ENCODE results near the gene HSPA1L. TPM values are rescaled to one million over a fixed set of nuclear protein-coding genes. Genes with fewer than 3 reads are reported as not detected.

HSPA1L gene
- total and polyA plus RNA-seq, 2 experiments from 2014 or later = 0.44 to 0.83 TPM

- TF ChIP-seq ZNF462 (CRISPR knock-in tag; IDR thresholded peaks at IDR 0.05) (no peak), STAT1 (IDR thresholded peaks at IDR 0.05; ENCODE audit: unreplicated experiment) (no peak), CREB1 (CRISPR knock-in tag; IDR thresholded peaks at IDR 0.05; ENCODE audit: low read depth) (no peak), CTCF (conservative IDR thresholded peaks at IDR 0.05; ENCODE audit: low read depth in 2 of 2) (no peak), POLR2AphosphoS5 (IDR thresholded peaks at IDR 0.05; ENCODE audit: low read depth) (no peak), NANOG (IDR thresholded peaks at IDR 0.05; ENCODE audit: borderline replicate concordance) (no peak)
These were observed 11.8 kb upstream of the HSPA1L start (continued) for GRCh38 chr6:31826793-31827285.

GRCh38 chr6:31825553-31825952 is 10.5 kb upstream of the HSPA1L start:
- Histone ChIP-seq H3K27ac (ENCODE audit: low read depth) (peak overlapping the region; percentile 89), H3K36me3 (ENCODE audit: insufficient read depth) (no peaks in the 10 kb centered on the region), H3F3A (replicated peaks; ENCODE audit: low read depth) (peaks cover 18% of the 10 kb centered on the region), H2AFZ (no peak overlapping the region), H3K4me1 (ENCODE audit: insufficient read depth) (peaks cover 50% of the 10 kb centered on the region), H4K20me1 (replicated peaks; ENCODE audit: insufficient read depth) (peaks cover under 1% of the 10 kb centered on the region; the same call in 1 of the 2 replicates), H3K4me2 (peak overlapping the region; percentile 86), H3K79me2 (replicated peaks; ENCODE audit: insufficient read depth) (peaks cover 13% of the 10 kb centered on the region), H3K4me3 (peak overlapping the region; percentile 43; the same call in 1 of the 2 replicates), H3K9me2 (ENCODE audit: insufficient read depth) (no peaks in the 10 kb centered on the region), H3K27me3 (ENCODE audit: insufficient read depth) (no peaks in the 10 kb centered on the region)
- peaks cover 45% of the 10 kb centered on the region for H3K4me1 Mint-ChIP-seq
- peaks cover 7% of the 10 kb centered on the region; the same call in 2 of the 3 replicates for H3K9me3 Mint-ChIP-seq
- DNase-seq (ENCODE audit: low spot score) = peak; percentile 41
- peaks cover 27% of the 10 kb centered on the region for H3K27me3 Mint-ChIP-seq (ENCODE audit: insufficient read depth, low read depth, poor library complexity)
- H3K36me3 Mint-ChIP-seq (ENCODE audit: low read depth) = peaks cover 4% of the 10 kb centered on the region; the same call in 2 of the 3 replicates
- peak overlapping the region; percentile 80 for H3K4me3 Mint-ChIP-seq
- no peak for TF ChIP-seq ZNF114 (CRISPR knock-in tag; IDR thresholded peaks at IDR 0.05)
- no peak for TF ChIP-seq EZH2 (IDR thresholded peaks at IDR 0.05; ENCODE audit: low read depth, unreplicated experiment)
- no peak for TF ChIP-seq POLR2AphosphoS5 (IDR thresholded peaks at IDR 0.05; ENCODE audit: low read depth)
- TF ChIP-seq ZNF462 (CRISPR knock-in tag; IDR thresholded peaks at IDR 0.05) = no peak
- peak overlapping the region; percentile 98 for H3K27ac Mint-ChIP-seq
- ATAC-seq = no peak

All from GM23338 (cell line).